Upper lobe of left lung (tissue), 4 donors: ENCODE results near the gene SATL1.

Experiments used
- EP300 ChIP-seq, 4 donors: sonication (generic); formaldehyde crosslinking; IDR thresholded peaks; one replicate each; pipeline ENCODE4 v1.5.1; 2017; ENCODE audit warnings: antibody characterized with exemption in 4 of 4, control low read depth in 2 of 4
- POLR2A ChIP-seq, 4 donors: fragments of 450-650 bp; IDR thresholded peaks; one replicate each; pipeline ENCODE4 v1.5.1; 2016 to 2017; ENCODE audit warnings: antibody characterized with exemption in 4 of 4, mild to moderate bottlenecking in 2 of 4
- POLR2AphosphoS5 ChIP-seq, 2 donors: sonication (generic); formaldehyde crosslinking; IDR thresholded peaks; one replicate each; pipeline ENCODE4 v1.5.1; 2017; ENCODE audit warnings: antibody characterized with exemption in 2 of 2
- TF ChIP-seq, protein P1 (sequence below), 6 experiments: fragments of 450-650 bp in 4 of 6; fragments of 200-600 bp in 2 of 6; sonication (generic) in 2 of 6; IDR thresholded peaks; one replicate each; pipeline ENCODE4 v1.5.1; 2016 to 2019; ENCODE audit warnings: antibody characterized with exemption in 6 of 6

DNA sequence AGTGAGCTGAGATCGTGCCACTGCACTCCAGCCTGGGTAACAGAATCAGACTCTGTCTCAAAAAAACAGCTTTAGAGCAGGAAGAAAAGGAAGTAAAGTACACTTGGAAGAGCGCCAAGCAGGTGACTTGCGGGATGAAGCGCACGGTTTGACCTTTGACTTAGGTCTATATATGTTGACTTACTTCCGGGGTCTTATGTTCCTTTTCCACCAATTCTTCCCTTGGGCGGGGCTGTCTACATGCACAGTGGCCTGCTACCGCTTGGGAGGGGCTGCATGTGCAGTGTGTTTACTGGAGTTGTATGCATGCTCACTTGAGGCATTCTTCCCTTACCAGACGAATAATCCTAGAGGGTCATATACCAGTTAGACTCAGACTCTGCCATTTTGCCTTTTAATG, 131.3 kb downstream of the SATL1 start:
- TF ChIP-seq, protein P1, sequence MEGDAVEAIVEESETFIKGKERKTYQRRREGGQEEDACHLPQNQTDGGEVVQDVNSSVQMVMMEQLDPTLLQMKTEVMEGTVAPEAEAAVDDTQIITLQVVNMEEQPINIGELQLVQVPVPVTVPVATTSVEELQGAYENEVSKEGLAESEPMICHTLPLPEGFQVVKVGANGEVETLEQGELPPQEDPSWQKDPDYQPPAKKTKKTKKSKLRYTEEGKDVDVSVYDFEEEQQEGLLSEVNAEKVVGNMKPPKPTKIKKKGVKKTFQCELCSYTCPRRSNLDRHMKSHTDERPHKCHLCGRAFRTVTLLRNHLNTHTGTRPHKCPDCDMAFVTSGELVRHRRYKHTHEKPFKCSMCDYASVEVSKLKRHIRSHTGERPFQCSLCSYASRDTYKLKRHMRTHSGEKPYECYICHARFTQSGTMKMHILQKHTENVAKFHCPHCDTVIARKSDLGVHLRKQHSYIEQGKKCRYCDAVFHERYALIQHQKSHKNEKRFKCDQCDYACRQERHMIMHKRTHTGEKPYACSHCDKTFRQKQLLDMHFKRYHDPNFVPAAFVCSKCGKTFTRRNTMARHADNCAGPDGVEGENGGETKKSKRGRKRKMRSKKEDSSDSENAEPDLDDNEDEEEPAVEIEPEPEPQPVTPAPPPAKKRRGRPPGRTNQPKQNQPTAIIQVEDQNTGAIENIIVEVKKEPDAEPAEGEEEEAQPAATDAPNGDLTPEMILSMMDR (IDR thresholded peaks at IDR 0.05), result no peak
- TF ChIP-seq EP300 (IDR thresholded peaks at IDR 0.05) (no peak), POLR2A (IDR thresholded peaks at IDR 0.05) (no peak), POLR2AphosphoS5 (IDR thresholded peaks at IDR 0.05) (no peak)
